ENCODE data around the gene PSMD13.

PSMD13 gene

DNA sequence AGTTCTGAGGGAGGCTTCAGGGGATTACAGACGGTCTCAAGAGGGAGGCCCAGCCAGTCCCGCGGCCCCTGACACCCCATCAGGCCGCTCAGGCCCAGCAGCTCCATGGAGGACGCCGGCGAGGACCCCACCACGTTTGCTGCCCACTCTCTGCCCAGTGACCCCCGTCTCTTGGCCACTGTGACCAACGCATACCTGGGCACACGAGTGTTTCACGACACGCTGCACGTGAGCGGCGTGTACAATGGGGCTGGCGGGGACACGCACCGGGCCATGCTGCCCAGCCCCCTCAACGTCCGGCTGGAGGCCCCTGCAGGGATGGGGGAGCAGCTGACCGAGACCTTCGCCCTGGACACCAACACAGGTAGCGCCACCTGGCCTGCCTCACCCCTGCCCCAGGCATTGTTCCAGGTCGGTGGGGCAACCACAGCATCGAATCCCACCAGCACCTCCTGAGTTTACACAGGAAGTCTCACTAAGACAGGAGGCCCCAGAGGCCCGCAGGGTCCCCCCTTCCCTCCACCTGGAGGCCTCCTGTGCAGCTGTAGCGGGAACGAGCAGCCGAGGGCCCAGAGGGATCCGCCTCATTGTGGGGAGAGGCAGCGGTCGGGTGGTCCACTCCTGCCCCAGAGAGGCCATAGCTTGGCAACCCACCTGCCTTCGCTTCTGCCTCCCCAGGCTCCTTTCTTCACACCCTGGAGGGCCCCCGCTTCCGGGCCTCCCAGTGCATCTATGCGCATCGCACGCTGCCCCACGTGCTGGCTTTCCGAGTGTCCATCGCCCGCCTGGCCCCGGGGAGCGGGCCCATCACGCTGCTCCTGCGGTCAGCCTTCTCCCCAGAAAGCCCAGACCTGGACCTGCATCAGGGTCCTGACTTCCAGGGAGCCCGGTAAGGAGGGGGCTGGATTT lies 53.2 kb downstream of the PSMD13 start:
- DNase-seq: no peak

DNA sequence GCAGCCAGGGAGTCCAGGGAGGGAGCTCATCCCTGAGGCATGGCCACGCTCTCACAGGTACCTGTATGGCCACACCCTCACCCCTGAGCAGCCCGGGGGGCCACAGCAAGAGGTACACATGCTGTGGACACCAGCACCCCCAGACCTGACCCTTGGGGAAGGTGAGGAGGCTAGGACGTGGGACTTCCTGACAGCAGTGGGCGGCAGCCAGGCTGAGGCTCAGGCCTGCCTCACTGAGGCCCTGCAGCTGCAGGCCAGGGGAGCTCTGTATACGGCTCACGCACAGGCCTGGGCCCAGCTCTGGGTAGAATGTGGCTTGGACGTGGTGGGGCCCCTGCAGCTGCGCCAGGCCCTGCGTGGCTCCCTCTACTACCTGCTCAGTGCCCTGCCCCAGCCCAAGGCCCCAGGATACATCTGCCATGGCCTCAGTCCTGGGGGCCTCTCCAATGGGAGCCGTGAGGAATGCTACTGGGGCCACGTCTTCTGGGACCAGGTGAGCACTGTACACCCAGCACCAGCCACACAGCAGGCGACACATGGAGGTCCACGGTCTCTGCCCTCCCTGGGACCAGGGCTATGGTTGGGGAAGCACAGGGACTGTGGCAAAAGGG lies 54.0 kb downstream of the PSMD13 start:
- DNase-seq: no peak

DNA sequence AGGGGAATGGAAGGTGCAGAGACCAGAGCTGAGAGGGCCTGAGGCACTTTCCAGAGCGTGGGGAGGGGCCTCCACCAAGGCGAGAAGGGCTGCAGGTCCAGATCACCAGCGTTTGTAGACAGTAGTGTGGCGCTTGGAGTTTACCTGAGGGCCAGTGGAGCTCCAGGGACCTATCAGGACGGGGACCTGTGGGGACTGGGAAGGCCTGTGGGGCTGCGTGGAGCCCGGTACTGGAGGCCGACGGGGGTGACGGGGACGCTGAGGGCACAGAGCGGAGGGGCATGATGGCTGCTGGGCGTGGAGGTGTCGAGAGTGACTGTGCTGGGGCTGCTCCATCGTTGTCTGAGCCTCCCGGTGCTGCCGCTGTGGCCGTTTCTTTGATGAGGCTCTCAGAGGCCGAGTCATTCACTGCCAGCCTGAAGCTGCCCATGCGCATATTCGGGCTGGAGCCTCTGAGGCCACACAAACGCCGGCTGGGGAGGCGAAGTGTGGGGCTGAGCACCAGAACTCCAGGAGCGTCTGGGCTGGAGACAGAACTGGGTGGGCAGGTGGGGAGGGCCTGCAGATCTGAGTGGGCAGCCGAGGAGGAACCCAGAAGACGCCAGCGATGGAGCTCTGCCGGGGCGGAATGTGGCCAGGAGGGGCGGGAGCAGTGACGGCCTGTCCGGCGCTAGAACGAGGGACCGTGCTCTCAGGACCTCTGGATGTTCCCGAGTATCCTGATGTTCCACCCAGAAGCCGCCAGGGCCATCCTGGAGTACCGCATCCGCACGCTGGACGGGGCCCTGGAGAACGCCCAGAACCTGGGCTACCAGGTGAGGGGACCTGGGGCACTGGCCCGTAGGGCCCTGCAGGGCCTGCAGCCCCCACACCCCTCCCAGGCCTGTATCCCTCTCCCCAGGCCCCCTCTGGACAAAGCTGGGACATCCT lies 54.8 kb downstream of the PSMD13 start:
- DNase-seq: no peak

DNA sequence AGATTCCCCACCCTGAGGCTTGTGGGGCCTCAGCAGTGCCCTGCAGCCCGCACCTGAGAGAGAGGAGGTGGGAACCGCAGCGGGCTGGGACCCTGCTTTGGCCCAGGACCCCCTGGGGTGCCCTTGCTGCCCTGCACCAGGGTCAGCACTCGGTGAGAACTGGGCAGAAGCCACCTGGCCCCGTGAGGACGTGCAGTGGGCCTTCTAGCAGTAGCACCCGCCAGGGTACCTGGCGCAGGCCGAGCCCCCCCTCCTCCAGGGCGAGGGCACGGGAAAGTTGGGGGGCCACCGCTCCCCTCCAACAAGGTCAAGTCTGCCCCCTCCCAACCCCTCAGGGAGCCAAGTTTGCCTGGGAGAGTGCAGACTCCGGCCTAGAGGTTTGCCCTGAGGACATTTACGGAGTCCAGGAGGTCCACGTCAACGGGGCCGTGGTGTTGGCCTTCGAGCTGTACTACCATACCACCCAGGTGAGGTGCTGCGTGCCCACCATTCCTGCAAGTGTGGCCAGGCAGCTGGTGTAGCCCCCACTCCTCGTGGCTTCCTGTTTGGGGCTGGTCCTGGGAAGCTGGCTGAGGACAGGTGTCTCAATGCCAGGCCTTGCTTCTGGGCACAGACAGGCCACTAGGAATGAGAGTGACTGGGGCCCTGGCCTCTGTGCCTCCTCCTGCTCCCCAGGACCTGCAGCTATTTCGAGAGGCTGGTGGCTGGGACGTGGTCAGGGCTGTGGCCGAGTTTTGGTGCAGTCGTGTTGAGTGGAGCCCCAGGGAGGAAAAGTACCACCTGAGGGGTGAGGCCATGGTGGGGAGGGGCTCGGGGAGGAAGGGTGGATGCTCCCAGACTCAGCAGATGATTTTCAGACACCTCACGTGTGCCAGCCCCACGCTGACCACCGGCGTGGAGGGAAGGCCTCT lies 55.7 kb downstream of the PSMD13 start:
- no peak for DNase-seq

DNA sequence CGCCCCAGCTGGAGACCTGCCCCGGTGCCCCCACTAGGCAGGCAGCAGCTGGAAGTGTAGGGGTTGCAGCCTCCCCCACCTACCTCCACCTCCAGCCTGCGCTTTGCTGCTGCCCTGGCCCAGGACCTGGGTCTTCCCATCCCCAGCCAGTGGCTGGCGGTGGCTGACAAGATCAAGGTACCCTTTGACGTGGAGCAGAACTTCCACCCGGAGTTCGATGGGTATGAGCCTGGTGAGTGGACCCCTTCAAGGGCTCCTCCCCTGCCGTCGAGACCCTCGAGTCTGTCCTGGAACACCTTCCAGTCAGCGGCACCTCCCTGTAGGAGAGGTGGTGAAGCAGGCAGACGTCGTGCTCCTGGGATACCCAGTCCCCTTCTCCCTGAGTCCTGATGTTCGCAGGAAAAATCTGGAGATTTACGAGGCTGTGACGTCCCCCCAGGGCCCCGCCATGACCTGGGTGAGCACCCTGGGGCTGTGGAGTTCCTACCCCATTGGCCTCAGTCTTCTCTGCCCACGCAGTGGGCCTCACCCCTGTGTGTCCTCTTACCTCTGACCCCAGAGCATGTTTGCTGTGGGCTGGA lies 56.6 kb downstream of the PSMD13 start:
- DNase-seq: no peak

DNA sequence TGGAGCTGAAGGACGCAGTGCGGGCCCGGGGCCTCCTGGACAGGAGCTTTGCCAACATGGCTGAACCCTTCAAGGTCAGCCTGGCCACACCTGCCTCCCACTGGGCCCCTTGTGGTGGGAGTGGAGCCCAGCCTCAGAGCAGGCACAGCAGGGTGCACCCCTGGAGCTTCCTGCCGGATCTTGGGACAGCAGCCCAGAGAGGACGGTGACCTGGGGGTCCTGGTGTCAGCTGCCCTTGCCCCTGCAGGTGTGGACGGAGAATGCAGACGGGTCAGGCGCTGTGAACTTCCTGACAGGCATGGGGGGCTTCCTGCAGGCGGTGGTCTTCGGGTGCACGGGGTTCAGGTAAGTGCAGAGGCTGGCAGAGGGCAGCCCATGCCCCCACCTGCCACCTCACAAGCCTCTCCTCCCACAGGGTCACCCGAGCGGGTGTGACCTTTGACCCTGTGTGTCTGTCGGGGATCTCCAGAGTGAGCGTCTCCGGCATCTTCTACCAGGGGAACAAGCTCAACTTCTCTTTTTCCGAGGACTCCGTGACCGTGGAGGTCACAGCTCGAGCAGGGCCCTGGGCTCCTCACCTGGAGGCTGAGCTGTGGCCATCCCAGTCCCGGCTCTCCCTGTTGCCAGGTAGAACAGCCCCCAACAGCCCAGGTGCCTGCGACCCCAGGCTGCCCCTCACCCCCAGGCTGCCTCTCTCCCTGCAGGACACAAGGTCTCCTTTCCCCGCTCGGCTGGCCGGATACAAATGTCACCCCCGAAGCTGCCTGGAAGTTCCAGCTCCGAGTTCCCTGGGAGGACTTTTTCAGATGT lies 57.3 kb downstream of the PSMD13 start:
- no peak for DNase-seq

DNA sequence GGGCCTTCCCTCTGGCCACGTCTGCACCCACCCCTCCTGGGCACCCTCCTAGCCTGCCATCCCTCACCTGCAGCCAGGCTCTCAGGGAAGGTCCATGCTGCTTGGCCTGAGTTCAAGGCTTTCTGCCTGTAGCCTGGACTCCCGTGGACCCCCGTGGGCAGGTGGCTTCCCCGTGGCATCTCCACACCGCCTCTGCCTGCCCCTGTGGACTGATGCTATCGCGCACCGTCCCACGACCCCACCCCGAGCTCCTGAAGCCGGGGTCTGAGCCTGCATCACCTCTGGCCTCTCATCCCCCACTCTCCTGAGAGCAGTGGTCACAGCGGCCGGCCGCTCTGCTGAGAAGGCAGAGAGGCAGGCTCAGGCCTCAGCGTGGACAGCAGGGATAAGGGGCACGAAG lies 58.0 kb downstream of the PSMD13 start:
- no peak for DNase-seq

DNA sequence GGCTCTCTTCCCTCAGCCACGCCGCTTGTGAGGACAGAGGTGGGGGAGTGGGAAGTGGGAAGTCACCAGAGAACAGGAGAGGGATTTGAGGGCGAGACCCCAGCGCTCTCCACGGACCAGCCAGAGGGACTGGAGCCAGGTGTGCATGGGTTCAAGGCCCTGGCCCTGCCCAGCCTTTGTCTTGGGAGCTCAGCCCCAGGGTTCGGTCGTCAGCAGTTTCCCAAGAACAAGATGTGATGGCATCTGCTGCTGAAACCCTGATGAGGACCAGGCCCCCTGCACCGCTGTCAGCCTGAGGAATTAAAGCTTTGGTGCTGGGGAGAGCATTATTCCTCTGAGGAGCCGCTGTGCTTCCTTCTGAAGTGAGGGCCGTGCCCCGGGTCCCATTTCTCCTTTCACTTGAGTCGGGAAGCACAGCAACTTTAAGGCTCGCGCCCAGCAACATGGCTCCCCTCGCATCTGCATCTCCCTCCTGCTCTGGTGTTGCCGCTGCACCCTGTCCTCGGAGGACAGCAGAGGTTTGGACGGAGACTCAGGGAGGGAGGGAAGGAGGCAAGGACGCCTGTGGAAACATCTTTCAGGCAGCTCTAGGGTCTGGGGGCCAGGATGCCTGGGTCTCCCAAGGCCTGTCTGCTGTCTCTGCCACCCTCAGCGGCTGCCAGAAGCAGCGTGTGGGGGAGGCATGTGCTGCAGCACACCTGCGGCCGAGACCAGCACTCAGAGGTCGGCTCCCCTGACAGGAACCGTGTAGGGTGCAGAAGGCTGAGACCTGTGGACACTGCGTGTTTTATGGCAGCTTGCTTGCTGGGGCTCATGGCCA lies 58.8 kb downstream of the PSMD13 start:
- no peak for DNase-seq

DNA sequence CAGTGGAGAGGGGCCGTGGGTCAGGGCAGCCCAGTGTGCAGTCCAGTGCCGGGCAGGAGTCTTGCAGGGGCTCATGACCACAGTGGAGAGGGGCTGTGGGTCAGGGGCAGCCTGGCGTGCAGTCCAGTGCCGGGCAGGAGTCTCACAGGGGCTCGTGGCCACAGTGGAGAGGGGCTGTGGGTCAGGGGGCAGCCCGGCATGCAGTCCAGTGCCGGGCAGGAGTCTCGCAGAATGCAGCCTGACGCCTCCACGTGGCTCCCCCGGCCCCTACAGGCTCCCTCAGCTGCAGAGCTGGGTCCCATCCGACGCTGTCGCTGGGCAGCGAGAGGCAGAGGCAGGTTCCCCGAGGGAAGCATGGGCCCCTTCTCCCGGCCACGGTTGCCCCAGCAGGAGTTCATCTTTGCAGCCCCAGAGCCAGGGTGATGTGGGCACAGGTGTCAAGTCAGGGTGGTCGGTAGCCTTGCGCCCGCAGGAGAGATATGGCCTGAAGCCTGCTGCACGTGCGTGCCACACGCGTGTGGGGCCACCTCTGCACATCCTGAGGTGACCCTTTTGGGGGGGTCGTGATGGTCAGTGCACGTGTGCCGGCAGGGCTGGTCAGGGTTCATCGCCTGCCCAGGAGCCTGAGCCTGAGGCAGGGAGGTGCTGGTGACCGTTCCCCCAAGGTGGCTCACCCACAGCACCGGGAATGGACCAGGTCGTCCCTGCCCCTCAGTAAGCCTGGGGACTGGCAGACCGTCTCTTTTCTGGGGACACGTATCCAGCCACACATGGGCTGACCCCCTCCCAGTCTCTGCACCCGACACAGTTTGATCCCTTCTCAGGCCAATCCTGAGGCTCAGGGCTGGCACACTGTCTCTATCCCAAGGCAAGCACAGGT lies 59.6 kb downstream of the PSMD13 start:
- DNase-seq: no peak

DNA sequence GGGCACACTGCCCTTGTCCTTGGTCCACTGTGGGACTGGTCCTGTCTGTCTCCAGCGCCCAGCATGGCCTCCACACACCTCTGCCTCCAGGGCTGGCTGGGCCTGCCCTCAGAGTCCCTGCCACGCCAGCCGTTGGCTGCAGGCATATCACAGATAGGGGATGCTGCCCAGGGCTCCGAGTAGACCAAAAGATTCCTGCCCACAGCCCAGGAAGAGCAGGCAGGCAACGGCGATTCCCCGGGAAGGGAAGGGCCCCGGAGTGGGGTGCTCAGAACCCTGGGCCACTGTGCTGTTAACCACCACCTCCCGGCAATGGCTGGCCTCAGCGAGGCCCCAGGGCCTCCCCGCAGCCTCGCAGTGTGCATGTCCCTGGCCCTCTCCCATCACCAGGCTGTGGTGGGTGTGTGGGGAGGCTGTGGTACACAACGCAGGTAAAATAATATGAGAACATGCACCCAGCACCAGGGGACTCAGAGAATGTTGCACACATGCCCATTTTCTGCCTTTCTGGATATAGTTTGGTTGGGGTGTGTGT lies 60.3 kb downstream of the PSMD13 start:
- no peak for DNase-seq

DNA sequence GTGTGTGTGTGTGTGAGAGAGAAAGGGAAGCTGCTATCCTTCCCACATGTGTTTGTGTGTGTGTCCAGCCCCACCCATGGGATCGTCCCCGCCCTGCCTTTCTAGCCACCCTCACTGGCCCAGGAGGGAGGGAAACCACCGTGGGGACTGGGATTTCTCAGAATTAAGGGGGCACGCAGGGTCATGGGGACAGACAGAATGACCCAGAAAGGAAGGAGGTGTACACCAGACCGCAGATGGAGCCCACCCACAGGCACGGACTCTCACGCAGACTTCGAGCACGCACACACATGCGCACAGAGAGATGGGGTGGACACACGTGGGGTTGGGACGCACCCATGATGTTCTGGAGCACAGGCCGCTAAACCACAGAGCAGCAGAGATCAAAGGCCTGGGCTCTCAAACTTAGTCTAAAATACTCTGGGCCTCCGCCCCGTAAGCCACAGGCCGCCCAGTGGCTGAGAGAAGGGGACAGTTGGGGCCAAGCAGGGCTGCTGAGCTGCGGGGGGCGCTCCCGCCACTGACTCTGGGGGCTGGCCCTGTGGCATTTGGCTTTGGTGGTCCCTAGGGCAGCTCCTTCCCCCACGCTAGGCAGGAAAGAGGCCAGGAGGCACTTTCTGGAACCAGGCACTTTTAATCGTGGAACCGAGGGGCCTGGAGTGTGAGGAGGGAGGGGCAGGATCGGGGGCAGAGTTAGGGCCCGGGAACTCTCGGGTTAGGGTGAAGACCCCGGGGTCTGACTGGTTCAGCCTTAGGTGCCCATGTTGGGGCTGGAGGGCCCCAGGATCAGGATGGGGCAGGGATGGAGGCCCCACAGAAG lies 61.0 kb downstream of the PSMD13 start:
- DNase-seq: no peak

DNA sequence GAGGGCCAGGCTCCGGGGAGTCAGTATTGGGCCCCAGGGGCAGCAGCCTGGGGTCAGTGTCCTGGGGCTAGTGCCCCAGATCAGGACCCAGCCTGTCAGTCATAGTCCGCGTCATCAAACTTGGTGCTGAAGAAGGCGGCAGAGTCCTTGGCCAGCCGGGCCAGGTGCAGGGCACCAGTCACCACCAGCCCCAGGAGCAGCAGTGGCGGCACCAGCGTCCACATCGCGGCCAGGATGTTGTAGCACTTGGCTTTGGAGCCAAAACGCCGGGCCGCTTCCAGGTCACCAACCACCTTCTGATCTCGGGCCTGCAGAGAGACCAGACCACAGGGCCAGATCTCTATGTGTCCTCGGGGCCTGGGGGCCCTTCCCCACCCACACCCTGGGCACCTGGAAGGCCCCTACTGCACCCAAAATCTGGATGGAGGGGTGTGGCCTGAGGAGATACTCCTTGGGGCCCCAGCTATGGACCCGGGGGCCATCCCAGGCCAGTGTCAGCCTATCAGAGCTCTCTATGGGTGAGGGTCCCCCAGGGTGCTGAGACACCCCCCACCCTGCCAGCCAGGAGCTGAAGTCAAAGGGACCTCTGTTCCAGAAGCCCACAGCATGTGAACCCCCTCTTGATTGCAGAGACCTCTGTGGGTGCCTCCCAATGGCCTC lies 61.8 kb downstream of the PSMD13 start:
- no peak for DNase-seq

DNA sequence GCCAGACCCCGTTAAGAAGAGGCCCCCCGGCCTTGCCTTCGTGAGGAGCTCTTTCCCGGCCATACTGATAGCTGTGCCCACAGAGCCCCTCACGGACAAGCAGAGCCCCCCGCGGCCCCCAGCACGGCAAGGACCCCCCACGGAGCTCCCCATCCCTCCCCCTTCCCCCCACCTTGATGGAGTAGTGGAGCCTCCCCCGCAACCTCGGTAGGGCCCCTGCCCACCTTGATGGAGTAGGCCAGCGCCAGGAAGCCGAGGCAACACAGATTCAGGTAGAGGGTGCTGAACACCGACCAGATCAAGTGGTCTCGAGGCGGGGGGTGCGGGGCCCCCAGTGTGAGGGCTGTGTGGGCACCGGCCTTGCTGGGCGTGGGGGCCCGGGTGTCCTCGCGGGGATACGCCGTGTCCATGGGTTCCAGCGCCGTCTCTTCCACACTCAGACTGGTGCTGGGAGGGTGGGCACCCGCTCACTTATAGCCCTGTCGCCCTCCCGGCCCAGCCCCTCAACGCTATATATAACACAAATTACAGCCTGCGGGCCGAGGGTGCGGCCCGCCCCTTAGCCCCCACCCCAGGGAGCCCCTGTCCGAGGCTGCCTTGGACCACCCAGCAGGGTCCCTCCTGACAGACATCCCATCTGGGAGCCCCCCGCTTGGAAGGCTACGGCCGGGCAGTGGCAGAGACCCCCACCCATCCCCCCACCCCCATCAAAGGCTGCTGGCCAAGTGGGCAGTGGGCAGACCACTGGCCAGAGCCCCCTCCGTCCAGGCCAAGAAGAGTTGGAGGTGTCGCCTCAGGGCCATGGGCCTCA lies 62.5 kb downstream of the PSMD13 start, which contains the start of gene IFITM5:
Gene IFITM5 (minus strand): TSS at position 446 of the 811 bp plus-strand sequence. CDS start 36 bp downstream, at position 410.
- DNase-seq: no peak

DNA sequence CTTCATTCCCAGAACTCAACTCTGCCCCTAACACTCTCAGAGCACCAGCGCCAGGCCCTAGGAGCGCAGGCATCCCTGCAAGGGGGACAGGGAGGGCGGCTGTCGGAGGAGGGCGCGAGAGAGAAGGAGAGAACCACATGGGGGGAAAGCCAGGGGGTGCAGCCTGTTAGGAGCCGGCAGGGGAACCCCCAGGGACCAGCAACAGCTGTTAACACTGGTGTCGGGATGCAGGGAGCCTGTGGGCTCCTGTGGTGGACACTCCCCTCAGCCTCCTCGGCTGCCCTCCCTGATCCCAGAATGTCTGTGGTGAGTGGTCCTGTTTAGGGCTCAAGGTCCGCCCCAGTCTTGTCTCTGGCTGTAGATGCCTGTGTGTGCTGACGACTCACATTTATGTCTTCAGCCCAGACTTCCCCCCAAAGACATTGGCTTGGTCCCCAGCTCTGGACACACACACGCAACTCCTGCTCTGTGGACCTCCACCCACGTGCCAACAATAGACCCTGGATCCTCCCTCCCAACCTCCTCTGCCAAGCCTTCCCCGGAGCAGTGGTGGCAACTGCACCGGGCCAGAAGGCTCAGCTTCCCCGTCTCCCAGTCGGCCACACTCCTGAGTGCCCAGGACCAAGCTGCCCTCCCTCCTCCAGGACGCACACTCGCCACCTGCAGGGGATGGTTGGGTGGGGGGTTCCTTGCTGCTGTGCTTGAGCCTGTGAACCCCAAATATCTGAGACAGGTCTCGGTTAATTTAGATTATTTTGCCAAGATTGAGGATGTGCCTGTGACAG lies 63.4 kb downstream of the PSMD13 start:
- no peak for DNase-seq
